Endothelial cell (in vitro differentiated cells): ENCODE measurements around the gene MS4A18. TPM values are rescaled to one million over a fixed set of nuclear protein-coding genes. Genes with fewer than 3 reads are reported as not detected.

Experiments
- DNase-seq: peaks from one replicate; pipeline ENCODE4 v3.0.0; 2021; ENCODE audit warnings: low spot score
- H3K27ac Mint-ChIP-seq: one replicate; pipeline ENCODE4 v1.8.0; 2021; ENCODE audit warnings: mixed read lengths, inconsistent platforms; ENCODE audit not compliant: unreplicated experiment
- H3K27me3 Mint-ChIP-seq: one replicate; pipeline ENCODE4 v1.8.0; 2021; ENCODE audit warnings: mild to moderate bottlenecking, moderate library complexity, mixed read lengths, inconsistent platforms; ENCODE audit not compliant: unreplicated experiment
- H3K36me3 Mint-ChIP-seq: one replicate; pipeline ENCODE4 v1.8.0; 2021; ENCODE audit warnings: mild to moderate bottlenecking, low read depth, mixed read lengths, inconsistent platforms; ENCODE audit not compliant: unreplicated experiment
- H3K4me1 Mint-ChIP-seq: one replicate; pipeline ENCODE4 v1.8.0; 2021; ENCODE audit warnings: mild to moderate bottlenecking, mixed read lengths, inconsistent platforms; ENCODE audit not compliant: unreplicated experiment
- H3K4me3 Mint-ChIP-seq: one replicate; pipeline ENCODE4 v1.8.0; 2021; ENCODE audit warnings: mild to moderate bottlenecking, mixed read lengths, inconsistent platforms; ENCODE audit not compliant: unreplicated experiment
- H3K9me3 Mint-ChIP-seq: one replicate; pipeline ENCODE4 v1.8.0; 2021; ENCODE audit warnings: mixed read lengths, inconsistent platforms; ENCODE audit not compliant: unreplicated experiment
- total RNA-seq: library from RNA; stranded (reverse); fragmentation: NEBNext Ultra II Directional; extraction: Animal tissue kit (Norgen Biotek cat#: 25700); gene quantifications from one replicate; pipeline ENCODE4 v1.2.1, GENCODE V29; 2021; ENCODE audit not compliant: unreplicated experiment
- TF ChIP-seq, protein P1 (sequence below): fragments of 200-600 bp; sonication (generic); IDR thresholded peaks from one replicate; pipeline ENCODE4 v1.5.0; 2021; ENCODE audit warnings: antibody characterized with exemption; ENCODE audit not compliant: unreplicated experiment

MS4A18 gene
- total RNA-seq, 1 donor from 2014 or later: not detected

DNA sequence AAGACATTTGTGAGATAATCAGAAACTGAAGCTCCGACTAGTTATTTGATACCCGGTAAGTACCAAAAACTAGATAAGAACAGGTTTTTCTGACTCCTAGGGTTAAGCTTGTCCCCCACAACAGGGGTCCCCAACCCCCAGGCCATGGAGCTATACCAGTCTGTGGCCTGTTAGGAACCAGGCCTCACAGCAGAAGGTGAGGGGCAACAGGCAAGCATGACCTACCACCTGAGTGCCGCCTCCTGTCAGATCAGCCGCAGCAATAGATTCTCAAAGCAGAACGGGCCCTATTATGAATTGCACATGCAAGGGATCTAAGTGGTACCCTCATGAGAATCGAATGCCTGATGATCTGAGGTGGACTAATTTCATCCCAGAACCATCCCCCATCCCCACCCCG, 59.4 kb downstream of the MS4A18 start:
- no peaks in the 10 kb centered on the region for H3K9me3 Mint-ChIP-seq
- H3K27ac Mint-ChIP-seq: no peak overlapping the region
- TF ChIP-seq, protein P1, sequence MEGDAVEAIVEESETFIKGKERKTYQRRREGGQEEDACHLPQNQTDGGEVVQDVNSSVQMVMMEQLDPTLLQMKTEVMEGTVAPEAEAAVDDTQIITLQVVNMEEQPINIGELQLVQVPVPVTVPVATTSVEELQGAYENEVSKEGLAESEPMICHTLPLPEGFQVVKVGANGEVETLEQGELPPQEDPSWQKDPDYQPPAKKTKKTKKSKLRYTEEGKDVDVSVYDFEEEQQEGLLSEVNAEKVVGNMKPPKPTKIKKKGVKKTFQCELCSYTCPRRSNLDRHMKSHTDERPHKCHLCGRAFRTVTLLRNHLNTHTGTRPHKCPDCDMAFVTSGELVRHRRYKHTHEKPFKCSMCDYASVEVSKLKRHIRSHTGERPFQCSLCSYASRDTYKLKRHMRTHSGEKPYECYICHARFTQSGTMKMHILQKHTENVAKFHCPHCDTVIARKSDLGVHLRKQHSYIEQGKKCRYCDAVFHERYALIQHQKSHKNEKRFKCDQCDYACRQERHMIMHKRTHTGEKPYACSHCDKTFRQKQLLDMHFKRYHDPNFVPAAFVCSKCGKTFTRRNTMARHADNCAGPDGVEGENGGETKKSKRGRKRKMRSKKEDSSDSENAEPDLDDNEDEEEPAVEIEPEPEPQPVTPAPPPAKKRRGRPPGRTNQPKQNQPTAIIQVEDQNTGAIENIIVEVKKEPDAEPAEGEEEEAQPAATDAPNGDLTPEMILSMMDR: no peak
- H3K4me1 Mint-ChIP-seq: no peaks in the 10 kb centered on the region
- no peak overlapping the region for H3K4me3 Mint-ChIP-seq
- peaks cover 3% of the 10 kb centered on the region for H3K27me3 Mint-ChIP-seq
- no peak for DNase-seq
- H3K36me3 Mint-ChIP-seq: no peaks in the 10 kb centered on the region

DNA sequence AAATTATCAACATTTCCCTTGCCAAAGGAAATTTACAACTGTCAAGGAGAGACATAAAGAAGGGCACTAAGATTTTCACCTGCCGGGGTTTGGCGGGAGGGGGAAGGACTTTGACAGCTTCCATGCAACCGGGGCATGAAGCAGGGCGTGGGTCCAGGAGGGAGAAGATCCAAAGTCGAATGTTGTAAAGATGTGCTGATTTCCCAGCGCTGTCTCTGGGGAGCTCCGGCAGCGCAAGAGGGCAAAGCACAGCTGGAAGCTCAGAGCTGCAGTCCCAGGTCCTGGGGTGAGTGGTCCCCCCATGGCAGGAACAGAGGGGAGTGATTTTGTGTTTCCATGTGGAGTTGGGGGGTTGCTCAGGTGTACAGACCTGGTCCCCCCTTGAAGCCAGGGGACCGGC, 60.6 kb downstream of the MS4A18 start, which contains the start of gene MS4A10:
Gene MS4A10, plus strand, starts transcription at position 198 of the 400 bp plus-strand sequence. CDS start 5,003 bp downstream, outside the sequence.
- H3K4me1 Mint-ChIP-seq: no peaks in the 10 kb centered on the region
- no peak within 1 kb of the TSS for H3K27ac Mint-ChIP-seq
- H3K27me3 Mint-ChIP-seq: peaks cover 3% of the 10 kb centered on the region
- no peaks in the 10 kb centered on the region for H3K9me3 Mint-ChIP-seq
- TF ChIP-seq, protein P1: no peak
- no peak within 1 kb of the TSS for H3K4me3 Mint-ChIP-seq
- no peaks in the 10 kb centered on the region for H3K36me3 Mint-ChIP-seq
- DNase-seq: no peak

DNA sequence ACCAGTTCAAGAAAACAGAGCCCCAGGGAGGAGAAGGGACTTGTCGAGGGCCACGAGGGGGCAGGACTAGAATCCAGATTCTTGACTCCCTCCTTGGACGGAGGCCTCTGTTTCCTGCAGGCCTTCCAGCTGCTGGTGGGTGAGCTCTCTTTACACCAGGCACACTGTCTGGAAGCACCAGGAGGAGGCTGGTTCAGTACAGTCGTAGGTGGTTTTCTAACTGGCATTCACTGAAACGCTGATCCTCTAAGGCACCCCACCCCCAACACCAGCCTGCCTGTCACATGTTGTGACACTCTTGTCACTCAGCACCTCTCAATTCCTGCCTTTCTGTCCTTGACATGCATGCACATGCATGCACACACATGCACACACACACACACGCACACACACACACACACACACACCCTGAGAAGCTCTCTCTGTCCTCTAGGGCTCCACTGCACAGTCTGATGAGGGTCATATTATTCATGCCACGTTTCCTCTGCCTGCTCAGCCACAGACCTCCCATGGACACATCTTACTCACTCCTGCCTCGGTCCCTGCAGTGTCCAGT, 61.4 kb downstream of the MS4A18 start:
- TF ChIP-seq, protein P1: no peak
- no peak for DNase-seq
- Mint-ChIP-seq H3K36me3 (no peaks in the 10 kb centered on the region), H3K9me3 (no peaks in the 10 kb centered on the region), H3K27me3 (peaks cover 3% of the 10 kb centered on the region), H3K27ac (no peak overlapping the region), H3K4me1 (no peaks in the 10 kb centered on the region), H3K4me3 (no peak overlapping the region)

DNA sequence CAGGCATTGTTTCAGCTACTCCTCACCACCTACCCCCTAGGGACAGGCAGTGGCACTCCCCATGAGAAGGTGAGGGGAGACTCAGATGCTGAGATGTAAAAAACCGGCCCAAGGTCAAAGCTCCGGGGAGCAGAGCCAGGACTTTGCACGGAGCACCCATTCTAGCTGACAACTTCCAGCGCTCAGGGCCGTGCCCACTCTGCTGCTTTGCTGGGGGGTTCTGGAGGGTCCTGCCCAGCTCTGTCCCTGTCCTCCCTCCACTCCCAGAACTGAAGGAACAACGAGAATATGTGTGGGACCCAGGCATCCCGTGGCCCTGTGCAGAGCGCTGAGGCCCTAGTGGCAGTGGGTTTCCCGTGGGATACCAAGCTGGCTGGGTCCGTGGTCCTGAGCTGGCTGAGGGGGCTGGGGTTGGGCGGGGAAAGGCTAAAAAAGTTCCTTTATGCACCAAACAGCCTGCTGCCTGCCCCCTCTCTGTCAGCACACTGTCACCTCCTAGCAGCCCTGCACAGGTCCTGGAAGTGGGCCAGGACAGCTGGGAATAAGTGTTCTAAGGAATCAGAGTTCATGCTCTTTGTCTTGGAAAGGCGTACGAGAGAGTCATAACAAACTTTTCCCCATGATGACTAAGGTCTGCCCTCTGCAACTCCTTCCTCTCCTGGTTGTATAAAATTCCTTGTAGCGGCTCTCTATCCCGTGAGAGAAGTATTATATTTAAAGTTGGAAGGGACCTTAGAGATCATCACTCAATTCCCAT, 62.5 kb downstream of the MS4A18 start:
- H3K4me3 Mint-ChIP-seq: no peak overlapping the region
- peaks cover 5% of the 10 kb centered on the region for H3K9me3 Mint-ChIP-seq
- H3K4me1 Mint-ChIP-seq: no peaks in the 10 kb centered on the region
- H3K27ac Mint-ChIP-seq: no peak overlapping the region
- DNase-seq: no peak
- TF ChIP-seq, protein P1: no peak
- H3K36me3 Mint-ChIP-seq: peaks cover 5% of the 10 kb centered on the region
- H3K27me3 Mint-ChIP-seq: peaks cover 3% of the 10 kb centered on the region

DNA sequence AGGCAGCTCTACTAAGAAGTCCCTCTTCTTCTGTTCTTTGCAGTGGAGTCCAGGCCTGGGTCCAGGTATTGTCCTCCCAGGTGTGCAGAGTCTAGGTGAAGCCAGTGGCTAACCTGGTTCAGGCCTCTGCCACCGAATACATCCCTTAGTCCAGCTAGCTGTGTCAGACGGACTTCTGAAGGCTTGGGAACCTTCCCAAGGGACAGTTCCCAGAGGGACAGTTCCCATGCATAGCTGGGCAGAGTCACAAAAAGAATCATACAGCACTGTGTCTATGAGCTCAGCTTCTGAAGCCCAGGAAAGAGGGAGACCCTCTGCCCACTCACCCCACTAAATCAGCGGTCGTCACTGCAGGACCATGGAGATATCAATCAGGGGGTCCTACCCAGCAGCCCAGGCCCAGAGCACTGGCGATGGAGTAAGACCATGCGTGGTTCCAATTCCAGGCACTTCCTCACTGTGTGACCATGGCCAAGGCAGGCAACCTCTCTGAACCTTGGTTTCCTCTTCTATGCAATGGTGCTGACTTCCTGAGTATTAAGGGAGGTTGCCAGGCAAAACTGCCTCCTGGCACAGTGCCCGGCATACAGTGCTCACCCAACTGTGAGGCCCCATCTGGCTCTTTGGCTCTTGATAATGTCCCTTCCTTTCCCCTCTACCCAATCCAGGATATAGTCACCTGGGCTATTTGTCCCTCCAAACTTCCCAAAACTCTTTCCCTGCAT, 64.0 kb downstream of the MS4A18 start:
- no peak for DNase-seq
- H3K4me1 Mint-ChIP-seq: no peaks in the 10 kb centered on the region
- H3K9me3 Mint-ChIP-seq: peaks cover 13% of the 10 kb centered on the region
- no peak overlapping the region for H3K4me3 Mint-ChIP-seq
- peaks cover 13% of the 10 kb centered on the region for H3K36me3 Mint-ChIP-seq
- TF ChIP-seq, protein P1: no peak
- no peak overlapping the region for H3K27ac Mint-ChIP-seq
- peaks cover 3% of the 10 kb centered on the region for H3K27me3 Mint-ChIP-seq
